MM.1S (cell line): ENCODE results near the gene ERCC4.

Source experiments
- CTCF ChIP-seq: fragments of 300-600 bp; sonication (generic); IDR thresholded peaks from 2 replicates; pipeline ENCODE4 v1.5.1; 2016; ENCODE audit warnings: antibody characterized with exemption, low read length, mixed read lengths
- EZH2 ChIP-seq: fragments of 300-600 bp; sonication (generic); optimal IDR thresholded peaks from 2 replicates; pipeline ENCODE3; 2017; ENCODE audit warnings: low read depth, mild to moderate bottlenecking, antibody characterized with exemption, low read length, mixed read lengths

- TF ChIP-seq CTCF (no peak), EZH2 (no peak)
Measured at GRCh38 chr16:13997526-13997925, 77.6 kb downstream of the ERCC4 start.
